Measurements from ENCODE around the gene EXOC6B.

The EXOC6B gene

GRCh38 chr2:72273384-72273783 lies 552.4 kb downstream of the EXOC6B start:
- DNase-seq (ENCODE audit: low read depth in 2 of 2): no peak

- DNase-seq (ENCODE audit: low read depth in 2 of 2): no peak
Measured at GRCh38 chr2:72271766-72272641, 553.8 kb downstream of the EXOC6B start.

DNA sequence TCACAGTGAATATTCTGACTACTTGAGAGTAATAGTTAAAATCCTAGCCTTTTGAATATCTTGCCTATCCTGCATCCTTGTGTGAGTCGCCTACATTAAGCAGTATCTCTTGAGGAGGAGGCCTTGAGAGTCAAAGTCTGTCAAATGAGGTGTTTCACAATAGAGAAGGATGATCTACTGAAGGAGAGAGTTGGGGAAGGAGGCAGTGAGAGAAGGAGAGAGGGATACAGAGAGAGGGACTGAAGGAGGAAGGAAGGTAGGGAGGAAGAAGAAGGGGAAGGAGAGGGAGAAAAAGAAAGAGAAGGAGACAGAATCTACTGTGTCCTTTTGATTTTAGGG lies 554.6 kb downstream of the EXOC6B start:
- no peak for DNase-seq (ENCODE audit: low read depth in 2 of 2)

DNA sequence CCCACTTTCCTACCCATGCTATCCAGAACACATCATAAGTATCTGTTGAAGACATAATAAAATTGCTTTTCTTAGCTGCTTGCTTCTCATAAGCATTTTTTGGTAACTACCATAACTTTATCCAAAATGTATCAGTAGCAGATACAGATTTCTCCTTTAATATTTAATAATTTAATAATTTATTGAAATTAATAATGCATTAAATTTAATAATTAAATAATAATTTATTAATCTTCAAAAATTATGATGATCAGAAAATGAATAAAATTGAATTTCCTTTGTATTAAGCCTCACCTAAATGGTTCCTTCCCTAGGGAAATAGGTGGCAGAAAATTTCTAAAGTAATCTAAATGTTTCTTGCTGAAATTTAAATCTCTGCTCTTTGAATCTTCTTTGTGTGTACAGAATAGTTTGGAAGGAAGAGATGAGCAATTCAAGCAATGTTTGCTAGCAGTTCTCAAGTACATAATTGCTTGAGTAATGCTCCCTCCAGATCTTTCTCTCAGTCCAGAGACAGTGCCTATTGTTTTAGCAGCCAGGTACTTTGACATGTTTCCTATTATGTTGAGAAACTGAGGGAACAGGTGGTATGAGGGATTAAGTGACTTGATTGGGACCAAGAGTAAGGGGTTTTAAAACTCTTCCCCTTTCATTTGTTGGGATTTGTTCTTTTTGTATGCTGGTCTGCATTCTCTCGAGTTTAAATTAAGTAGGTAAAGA lies 555.1 kb downstream of the EXOC6B start:
- DNase-seq (ENCODE audit: low read depth in 2 of 2): no peak

GRCh38 chr2:72263776-72264060 lies 562.1 kb downstream of the EXOC6B start:
- no peak for DNase-seq (ENCODE audit: low read depth in 2 of 2)

DNA sequence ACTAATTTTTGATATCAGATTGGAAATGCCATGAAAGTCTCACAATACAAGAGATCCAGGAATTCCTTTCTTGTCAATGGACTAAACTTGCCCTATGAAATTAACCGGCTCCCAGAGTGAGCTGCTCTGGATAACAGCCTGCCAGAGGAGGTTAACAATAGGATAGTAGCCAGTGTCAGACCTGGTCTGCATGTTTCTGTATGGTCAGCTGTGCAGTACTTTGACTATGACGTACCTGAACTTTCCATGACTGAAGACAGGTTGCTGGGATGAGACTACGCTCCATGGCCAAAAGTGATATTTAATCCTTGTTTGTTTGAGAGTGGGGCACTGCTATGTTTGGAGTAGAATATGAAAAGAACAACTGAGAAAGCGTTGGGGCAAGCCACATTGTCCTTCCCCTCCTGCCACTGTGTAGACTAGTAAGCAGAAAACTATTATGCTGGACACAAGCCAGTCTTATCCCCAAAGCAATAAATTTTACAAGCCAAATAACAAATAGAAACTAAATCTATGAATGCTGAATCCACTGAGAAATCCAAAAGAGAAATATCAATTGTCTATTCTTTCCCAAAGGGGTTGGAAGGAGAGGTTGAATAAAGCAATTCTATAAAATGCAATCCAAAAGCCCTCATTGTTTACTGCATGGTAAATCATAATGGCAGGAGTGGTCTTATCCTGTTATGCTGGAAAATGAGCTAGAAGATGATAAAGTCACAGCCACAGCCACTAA lies 562.6 kb downstream of the EXOC6B start:
- DNase-seq (ENCODE audit: low read depth in 2 of 2): no peak

DNA sequence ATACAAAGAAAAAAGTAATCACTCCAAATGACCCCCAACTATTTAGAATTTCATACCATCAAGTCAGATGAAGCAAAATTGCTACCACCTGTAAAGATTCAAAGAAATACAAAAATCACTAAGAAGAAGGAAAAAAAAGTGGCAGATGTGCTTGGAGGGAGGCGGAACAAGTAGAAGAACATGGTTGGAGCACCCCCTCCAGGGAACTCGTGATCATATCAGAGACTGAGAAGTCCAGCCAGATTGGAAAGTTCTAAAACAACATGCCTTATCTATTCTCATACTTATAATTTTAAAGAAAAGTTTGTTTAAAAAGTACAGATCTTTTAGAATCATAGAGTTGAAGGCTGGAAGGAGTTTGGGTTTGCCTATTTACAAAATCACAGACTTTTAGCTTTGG lies 564.8 kb downstream of the EXOC6B start:
- no peak for DNase-seq (ENCODE audit: low read depth in 2 of 2)

GRCh38 chr2:72255540-72255939 lies 570.3 kb downstream of the EXOC6B start:
- no peak for DNase-seq (ENCODE audit: low read depth in 2 of 2)

GRCh38 chr2:72254831-72255451 lies 570.9 kb downstream of the EXOC6B start:
- no peak for DNase-seq (ENCODE audit: low read depth in 2 of 2)

- DNase-seq (ENCODE audit: low read depth in 2 of 2): no peak
Measured at GRCh38 chr2:72238311-72238710, 587.5 kb downstream of the EXOC6B start.

GRCh38 chr2:72237549-72237948 lies 588.3 kb downstream of the EXOC6B start:
- no peak for DNase-seq (ENCODE audit: low read depth in 2 of 2)

- no peak for DNase-seq (ENCODE audit: low read depth in 2 of 2)
Measured at GRCh38 chr2:72236445-72237067, 589.3 kb downstream of the EXOC6B start.

DNA sequence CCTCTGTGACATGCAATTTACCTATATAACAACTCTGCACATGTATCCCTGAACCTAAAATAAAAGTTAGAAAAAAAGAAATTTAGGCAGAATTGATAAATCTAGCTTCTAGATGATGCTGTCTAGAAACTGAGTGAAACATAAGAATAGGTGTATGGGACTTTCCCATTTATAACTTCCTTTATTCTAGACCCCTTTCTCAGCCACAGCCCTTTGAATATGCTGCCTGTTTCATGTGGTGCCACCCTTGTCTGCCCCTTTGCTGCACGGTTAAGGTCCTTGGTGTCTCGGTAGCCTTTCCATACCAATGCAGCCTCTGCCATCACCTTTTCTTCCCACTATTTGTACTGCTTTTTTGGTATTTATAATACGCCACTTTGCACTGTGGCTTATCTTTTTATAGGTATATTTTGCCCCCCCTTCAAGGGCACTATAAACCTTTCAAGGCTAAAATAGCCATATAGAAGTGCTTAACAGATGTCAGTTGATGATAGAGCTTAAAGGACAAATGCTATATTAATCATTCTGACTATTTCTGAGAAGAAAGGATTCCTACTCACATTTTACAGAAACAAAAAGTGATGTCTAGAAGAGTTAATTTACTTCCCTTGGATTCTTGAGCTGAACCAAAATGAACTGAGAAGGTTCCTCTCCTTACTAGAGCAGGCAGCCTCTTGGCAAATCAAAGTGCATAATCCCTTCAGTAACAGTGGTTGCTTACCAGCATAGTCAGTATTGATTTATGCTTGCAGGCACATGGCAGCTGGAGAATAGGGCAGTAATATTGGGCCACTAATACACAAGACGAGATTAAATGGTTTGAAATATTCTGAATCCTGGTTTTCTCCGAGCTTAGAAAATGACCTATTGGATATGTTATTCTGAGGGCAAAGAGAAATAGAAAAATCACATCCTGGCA lies 590.1 kb downstream of the EXOC6B start:
- no peak for DNase-seq (ENCODE audit: low read depth in 2 of 2)

DNA sequence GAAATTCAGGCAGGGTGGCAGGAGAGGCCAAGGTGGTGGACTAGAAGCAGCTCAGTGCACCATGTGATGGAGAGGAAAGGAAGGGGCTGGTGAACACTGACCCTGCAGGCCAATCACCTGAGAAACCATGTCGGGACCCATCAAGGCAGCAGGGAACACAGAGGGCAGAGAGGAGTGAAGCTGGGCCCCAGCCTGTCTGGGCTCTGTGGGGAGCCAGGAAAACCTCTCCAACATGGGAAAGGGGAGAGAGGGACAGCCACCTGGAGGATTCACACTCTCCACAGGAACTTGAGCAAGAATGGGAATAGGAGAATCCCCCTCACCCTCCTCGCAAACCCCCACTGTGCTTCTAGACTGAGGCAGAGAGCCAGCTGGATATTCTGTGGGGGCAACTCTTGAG lies 592.6 kb downstream of the EXOC6B start:
- DNase-seq (ENCODE audit: low read depth in 2 of 2): no peak

GRCh38 chr2:72222829-72223564 lies 602.8 kb downstream of the EXOC6B start:
- DNase-seq (ENCODE audit: low read depth in 2 of 2): no peak

GRCh38 chr2:72220170-72220569 lies 605.7 kb downstream of the EXOC6B start:
- DNase-seq (ENCODE audit: low read depth in 2 of 2): no peak

DNA sequence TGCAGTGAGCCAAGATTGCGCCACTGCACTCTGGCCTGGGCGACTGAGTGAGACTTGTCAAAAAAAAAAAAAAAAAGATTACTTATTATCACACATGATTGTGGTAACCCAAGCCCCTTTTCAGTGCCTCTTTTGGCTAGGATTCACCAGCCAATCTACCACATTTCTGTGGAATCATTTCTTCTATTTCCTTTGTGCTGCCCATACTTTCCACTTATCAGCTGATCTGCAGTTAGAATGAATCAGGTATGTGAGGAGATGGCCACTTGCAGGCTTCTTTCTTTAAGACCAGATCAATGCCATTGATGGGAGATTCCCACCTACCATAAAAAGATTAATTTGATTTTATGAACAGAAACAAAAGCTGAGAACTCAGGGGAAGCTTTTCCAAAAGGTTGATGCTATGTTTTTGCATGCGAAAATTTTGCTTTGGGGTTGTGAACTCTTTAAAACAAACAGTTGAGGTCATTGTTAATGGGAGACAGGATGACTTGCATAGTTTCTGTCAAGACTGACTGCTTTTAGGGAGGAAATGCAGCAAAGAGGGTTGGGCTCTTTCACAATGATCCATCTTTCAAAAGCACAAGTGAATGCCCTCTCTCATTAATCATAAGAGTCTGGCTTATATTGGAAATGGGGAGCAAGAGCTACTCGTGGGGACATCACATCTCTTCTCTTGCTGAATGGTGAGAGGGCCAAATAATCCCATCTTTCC lies 611.2 kb downstream of the EXOC6B start:
- DNase-seq (ENCODE audit: low read depth in 2 of 2): no peak

DNA sequence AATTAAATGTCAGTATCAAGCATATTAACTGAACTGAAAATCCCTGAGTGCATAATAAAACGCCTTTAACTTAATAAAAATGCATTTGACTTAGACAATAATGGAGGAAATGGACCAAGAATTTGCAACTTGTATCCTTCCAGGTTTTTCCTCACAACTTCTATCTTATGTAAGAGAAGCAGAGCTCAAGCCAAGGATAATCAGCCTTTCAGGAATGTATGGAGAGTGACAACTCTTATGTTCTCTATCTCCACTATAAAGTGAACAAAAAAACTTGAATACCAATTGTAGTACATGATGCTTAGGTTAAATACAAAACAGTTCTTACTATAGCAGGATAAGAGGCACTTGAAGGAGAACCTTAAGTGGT lies 613.4 kb downstream of the EXOC6B start:
- DNase-seq (ENCODE audit: low read depth in 2 of 2): no peak

- DNase-seq (ENCODE audit: low read depth in 2 of 2): no peak
Measured at GRCh38 chr2:72211777-72212485, 613.9 kb downstream of the EXOC6B start.
